ENCODE data around the gene SCRG1.

The SCRG1 gene

GRCh38 chr4:173398779-173399415, at the start of gene SCRG1:
Gene SCRG1 (minus strand): TSS chr4:173399116. CDS start chr4:173391414, 7,702 bp downstream.
- no peak for DNase-seq (ENCODE audit: low spot score)

DNA sequence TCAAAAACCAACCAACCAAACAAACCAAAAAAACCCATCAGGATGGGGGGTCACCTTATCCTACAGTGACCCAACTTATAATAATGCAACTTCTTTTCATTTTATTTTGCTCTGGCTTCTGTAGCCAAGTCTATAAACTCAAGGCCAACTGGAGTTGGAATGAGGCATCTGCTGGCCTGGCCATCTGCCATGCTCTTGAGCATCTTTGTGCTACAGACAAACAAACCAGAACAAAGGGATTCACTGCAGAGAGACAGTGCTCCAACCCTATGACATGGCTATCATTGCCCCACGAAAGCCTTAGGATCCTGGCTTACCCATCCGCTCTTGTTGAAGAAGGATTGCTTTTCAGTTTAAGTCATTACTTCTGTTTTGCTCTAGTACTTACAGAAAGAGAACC, 49.2 kb upstream of the SCRG1 start:
- no peak for DNase-seq (ENCODE audit: low spot score)

- DNase-seq (ENCODE audit: low spot score): no peak
These were observed 47.5 kb upstream of the SCRG1 start for GRCh38 chr4:173446416-173446815.

- DNase-seq (ENCODE audit: low spot score): no peak
These were observed 44.2 kb upstream of the SCRG1 start for GRCh38 chr4:173443121-173443520.

- DNase-seq (ENCODE audit: low spot score): no peak
These were observed 43.5 kb upstream of the SCRG1 start for GRCh38 chr4:173442223-173442932.

DNA sequence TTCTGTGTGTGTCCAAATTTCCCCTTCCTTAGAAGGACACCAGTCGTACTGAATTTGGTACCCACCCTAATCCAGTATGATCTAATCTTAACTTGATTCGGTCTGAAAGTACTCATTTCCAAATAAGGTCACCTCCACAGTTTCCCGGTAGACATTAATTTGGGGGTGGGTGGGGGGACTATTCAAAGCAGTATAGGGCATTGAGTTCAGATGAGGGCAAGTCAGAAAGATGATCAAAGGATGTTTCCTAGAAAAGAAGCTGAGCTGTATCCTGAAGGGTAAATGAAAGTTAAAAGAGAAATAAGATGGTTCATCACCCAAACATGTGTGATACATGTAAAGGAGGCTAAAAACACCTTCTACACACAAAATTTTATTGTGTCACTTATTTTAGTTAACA, 42.0 kb upstream of the SCRG1 start:
- no peak for DNase-seq (ENCODE audit: low spot score)

GRCh38 chr4:173436771-173437265, 37.9 kb upstream of the SCRG1 start:
- no peak for DNase-seq (ENCODE audit: low spot score)

GRCh38 chr4:173436149-173436579, 37.2 kb upstream of the SCRG1 start:
- no peak for DNase-seq (ENCODE audit: low spot score)

- no peak for DNase-seq (ENCODE audit: low spot score)
These were observed 35.3 kb upstream of the SCRG1 start for GRCh38 chr4:173434231-173434630.

DNA sequence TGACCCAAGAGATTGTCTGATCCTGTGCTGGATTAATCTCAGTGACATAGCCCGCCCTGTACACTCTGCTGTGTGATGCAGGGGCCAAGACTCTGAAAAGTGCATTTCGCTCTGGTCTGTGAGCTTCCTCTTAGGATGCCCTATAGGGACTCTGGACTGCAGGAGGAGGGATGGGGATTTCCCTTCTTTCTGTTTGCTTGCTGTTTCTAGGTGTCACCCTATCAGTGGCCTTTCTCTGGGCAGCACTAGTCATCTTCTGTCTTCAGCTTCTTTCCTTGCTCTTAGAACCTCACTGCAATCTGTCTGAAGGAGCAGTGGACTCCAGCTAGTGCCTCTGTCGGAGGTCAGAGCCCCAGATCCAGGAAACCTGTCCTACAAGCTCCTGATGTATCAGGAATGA, 34.5 kb upstream of the SCRG1 start:
- DNase-seq (ENCODE audit: low spot score): no peak

GRCh38 chr4:173432430-173432829, 33.5 kb upstream of the SCRG1 start:
- DNase-seq (ENCODE audit: low spot score): no peak

- DNase-seq (ENCODE audit: low spot score): no peak
These were observed 27.1 kb upstream of the SCRG1 start for GRCh38 chr4:173426064-173426463.

- DNase-seq (ENCODE audit: low spot score): no peak
These were observed 26.2 kb upstream of the SCRG1 start for GRCh38 chr4:173424899-173425805.

DNA sequence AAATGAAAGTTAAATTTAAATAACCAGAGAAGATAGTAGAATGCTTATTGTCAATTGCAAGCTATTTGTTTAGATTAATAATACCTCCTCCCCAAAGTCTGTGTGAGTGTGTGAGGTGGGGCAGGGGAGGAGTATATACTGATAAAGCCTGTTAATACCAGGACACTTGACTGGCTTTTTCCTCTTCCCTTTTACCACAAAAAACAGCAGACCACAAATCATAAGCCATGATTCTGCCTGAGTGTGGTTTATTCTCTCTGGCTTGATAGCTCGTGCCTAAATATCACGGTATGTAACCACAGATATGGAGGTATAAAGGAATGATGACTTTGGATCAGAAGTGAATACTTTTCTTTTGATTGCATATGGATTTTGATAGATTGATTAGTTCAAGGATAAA, 21.9 kb upstream of the SCRG1 start:
- no peak for DNase-seq (ENCODE audit: low spot score)

DNA sequence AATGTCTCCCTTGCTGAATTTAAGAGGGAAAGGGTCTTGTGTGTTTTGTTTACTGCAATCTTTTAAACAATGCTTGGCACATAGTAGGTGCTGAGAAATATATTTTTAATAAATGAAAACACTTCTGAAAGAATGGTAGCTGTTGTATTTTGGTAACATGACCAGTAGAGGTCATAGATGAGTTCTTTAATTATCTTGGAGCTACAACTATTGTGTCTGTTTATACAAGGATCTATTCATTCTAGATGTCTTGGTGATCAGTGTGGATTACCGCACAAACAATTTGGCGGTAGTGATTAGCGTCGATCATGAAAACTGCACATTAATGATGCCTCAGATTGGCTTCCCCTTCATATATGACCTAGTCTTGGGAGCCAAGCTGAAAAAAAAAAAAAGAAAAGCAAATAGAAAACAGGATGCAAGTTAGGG, 21.4 kb upstream of the SCRG1 start:
- DNase-seq (ENCODE audit: low spot score): peak; percentile 26

- DNase-seq (ENCODE audit: low spot score): no peak
These were observed 19.7 kb upstream of the SCRG1 start for GRCh38 chr4:173418639-173419038.

GRCh38 chr4:173417833-173418232, 18.9 kb upstream of the SCRG1 start:
- DNase-seq (ENCODE audit: low spot score): no peak

DNA sequence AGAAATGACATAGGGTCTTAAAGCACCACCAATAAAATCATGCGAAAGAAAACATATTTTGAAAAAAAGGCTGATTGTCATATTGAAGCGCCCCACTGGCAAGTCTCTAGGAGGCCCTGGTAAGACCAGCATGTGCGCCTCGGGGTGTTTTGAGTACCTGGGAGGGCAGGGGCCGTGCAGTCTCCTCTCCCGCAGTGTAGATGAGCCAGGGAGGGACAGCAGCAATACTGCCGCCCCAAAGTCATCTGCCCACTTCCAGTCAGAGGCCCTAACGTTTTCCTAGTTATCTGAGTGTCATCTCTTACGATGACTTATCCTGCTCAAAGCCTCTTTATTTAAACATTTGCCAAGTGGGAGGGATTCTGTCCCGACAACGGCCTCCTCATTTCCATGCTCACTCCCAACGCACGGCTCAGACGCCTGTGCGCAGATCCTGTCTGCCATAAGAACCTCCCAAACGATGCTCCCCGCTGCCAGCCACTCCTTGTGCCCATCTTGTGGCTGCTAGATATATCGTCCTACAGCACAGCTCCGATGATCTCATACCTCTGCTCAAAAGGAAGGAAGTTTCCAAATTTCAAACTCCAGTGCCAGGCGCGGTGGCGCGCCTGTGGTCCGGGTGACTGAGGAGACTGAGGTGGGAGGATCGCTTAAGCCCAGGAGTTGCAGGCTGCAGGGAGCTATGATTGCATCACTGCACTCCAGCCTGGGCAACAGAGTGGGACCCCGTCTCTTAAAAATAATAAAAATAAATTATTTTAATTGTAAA, 17.2 kb upstream of the SCRG1 start:
- no peak for DNase-seq (ENCODE audit: low spot score)

DNA sequence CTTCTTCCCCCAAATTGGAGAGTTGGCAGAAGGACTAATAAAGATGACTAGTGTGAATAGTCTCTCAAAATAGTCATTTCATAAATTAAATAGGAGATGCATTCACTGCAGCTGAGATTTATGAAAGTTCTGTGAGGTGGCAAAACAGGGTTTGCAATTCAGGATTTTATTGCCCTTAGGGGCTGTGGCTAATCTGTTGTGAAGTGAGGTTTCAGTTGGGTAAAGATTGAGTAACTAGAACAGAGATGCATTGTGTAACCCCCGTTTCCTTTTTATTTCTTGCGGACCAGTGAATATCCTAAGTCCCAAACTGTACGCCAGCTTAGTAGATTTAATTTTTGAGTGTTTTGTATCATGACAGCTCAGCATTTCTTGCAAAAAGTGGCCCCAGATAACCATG, 16.2 kb upstream of the SCRG1 start:
- no peak for DNase-seq (ENCODE audit: low spot score)

- no peak for DNase-seq (ENCODE audit: low spot score)
These were observed 15.5 kb upstream of the SCRG1 start for GRCh38 chr4:173414456-173414855.

- DNase-seq (ENCODE audit: low spot score): no peak
These were observed 14.1 kb upstream of the SCRG1 start for GRCh38 chr4:173413036-173413435.
